Measurements from ENCODE around the gene SV2C.
"Not testable (repeated sequence)": the region's sequence is repeated elsewhere in the genome, so short reads cannot be mapped to it uniquely, and the experiment has no call there.

Gene SV2C

DNA sequence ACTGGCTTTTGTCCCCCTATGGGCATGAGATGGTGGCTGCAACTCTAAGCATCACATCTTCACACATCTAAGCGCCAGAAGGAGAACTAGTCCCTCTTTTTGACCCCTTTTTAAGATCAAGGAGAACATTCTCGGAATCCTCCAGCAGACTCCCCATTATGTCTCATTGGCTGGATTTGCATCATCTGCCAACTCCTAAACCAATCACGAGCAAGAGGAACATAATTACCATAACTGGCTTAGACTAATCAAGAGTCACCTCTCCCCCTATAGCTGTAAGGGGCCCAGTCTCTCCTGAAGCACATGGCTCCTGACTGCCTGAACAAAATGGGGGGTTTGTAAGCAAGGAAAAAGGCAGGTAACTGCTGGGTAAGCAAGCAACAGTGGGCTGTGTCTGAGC is 251.4 kb downstream of the SV2C start:
- no peak for DNase-seq (ENCODE audit: extremely low read depth in 1 of 2, low read depth in 1 of 2)

DNA sequence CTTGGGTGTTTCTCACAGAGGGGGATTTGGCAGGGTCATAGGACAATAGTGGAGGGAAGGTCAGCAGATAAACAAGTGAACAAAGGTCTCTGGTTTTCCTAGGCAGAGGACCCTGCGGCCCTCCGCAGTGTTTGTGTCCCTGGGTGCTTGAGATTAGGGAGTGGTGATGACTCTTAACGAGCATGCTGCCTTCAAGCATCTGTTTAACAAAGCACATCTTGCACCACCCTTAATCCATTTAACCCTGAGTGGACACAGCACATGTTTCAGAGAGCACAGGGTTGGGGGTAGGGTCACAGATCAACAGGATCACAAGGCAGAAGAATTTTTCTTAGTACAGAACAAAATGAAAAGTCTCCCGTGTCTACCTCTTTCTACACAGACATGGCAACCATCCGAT is 252.3 kb downstream of the SV2C start:
- not testable (repeated sequence) for DNase-seq (ENCODE audit: extremely low read depth in 1 of 2, low read depth in 1 of 2)

DNA sequence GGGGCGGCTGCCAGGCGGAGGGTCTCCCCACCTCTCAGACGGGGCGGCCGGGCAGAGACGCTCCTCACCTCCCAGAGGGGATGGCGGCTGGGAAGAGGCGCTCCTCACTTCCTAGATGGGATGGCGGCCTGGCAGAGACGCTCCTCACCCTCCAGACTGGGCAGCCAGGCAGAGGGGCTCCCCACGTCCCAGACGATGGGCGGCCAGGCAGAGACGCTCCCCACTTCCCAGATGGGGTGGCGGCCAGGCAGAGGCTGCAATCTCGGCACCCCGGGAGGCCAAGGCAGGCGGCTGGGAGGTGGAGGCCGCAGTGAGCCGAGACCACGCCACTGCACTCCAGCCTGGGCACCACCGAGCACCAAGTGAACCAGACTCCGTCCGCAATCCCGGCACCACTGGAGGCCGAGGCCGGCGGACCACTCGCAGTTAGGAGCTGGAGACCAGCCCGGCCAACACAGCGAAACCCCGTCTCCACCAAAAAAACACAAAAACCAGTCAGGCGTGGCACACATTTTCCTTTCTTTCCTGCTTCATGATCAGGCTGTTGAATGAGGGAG is 253.1 kb downstream of the SV2C start:
- not testable (repeated sequence) for DNase-seq (ENCODE audit: extremely low read depth in 1 of 2, low read depth in 1 of 2)

DNA sequence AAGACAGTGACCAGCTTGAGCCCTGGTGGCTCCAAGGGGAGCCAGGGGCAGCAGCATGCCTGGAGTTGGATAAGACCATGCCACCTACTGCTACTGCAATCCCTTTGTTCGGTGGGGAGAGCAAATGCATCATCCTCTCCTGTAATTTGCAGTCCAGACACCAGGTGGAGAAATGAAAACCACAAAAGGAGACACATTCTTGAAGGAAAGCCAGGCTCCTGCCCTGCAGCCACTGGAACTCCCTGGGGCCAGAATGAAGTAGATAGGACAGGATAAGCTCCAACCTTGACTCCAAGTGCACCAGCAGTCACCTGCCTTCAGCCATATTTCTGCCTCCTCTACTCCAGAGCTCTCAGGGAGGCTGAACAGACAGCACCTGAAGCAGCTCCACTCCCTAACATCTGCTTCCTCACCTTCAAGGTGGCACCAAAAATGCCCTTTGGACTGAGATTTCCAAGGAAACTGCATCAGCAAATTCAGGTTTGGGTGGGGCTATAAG is 254.8 kb downstream of the SV2C start:
- no peak for DNase-seq (ENCODE audit: extremely low read depth in 1 of 2, low read depth in 1 of 2)

DNA sequence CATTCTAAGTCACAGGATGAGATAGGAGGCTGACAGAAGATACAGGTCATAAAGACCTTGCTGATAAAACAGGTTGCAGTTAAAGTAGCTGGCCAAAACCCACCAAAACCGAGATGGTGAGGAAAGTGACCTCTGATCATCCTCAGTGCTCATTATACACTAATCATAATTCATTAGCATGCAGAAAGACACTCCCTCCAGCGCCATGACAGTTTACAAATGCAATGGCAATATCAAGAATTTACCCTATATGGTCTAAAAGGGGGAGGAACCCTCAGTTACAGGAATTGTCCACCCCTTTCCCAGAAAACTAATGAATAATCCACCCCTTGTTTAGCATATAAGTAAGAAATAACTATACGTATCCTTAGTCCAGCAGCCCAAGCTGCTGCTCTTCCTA is 256.7 kb downstream of the SV2C start:
- DNase-seq (ENCODE audit: extremely low read depth in 1 of 2, low read depth in 1 of 2) = no peak

DNA sequence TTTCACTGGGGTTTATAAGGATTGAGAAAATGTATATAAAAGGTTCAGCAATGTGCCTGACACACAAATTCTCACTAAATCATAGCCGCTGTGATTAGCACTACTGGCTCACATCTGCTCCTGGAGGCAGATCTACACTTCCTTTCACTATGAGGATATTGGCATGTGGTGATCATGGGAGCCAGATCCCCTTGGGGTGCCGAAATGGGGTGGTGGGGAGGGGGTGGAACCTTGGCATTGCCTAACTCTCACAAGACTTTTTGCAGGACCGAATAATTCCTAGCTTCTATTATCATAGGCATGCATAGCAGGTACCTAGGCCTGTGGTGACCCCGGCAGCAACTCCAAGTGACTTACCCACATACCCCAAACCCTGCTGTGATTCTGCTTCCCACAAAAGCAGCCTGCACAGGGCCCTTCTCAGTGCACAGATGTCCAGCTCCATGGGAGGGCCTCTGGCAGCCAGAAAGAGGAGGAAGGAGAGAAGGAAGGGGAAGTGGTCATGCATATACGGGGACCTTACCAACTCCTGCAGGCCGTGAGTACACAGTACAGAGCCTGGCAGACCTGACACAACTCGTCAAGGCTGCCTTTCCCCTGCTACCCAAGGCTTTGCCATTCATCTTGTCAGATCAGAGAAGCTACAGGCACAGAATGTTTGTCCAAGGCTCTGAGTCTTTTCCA is 258.6 kb downstream of the SV2C start:
- DNase-seq (ENCODE audit: extremely low read depth in 1 of 2, low read depth in 1 of 2) = no peak

DNA sequence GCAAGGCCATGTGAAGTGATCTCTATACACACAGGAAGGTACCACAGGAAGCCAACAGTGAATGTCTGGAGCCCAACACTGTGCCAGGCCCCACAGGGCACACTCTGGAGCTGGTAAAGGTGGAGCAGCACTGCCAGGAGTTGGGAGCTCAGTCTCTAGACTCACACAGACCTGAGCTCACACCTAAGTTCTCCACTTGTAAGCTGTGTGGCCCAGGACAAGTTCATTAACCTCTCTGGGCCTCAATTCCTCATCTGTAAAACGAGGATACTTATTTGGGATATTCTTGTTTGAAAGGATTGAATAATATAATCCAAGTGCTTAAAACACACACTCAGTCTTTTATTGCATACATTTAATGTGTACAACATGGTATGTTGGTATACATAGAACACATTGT is 259.3 kb downstream of the SV2C start:
- DNase-seq (ENCODE audit: extremely low read depth in 1 of 2, low read depth in 1 of 2) = no peak

DNA sequence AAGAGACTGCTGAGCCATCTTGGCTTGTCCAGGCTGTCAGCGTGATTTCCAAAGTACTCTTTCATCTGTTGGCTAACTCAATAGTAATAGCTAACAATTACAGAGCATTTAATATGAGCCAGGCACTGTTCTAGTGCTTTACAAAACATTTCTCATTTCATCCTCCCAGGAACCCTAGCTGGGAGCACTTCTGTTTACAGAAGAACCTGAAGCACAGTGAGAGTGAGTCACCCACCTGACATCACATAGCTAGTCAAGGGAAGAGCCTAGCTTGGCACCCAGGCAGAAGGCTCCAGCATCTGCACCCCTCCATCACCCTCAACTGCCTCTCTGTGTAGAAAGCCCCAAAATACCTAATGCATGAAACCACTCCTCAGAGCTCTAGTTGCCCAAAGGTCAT is 262.4 kb downstream of the SV2C start:
- no peak for DNase-seq (ENCODE audit: extremely low read depth in 1 of 2, low read depth in 1 of 2)

DNA sequence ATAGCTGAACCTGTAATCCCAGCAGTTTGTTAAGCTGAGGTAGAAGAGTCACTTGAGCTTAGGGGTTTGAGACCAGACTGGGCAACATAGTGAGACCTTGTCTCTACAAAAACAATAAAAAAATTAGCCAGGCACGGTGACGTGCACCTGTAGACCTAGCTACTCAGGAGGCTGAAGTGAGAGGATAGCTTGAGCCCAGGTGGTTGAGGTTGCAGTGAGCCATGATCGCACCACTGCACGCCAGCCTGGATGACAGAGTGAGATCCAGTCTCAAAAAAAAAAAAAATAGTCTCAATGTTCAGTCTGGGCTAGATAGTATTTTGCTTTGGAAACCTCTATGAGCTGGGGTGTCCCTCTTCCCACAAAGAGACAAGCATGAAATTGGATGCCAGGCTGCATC is 268.0 kb downstream of the SV2C start:
- DNase-seq (ENCODE audit: extremely low read depth in 1 of 2, low read depth in 1 of 2) = no peak

DNA sequence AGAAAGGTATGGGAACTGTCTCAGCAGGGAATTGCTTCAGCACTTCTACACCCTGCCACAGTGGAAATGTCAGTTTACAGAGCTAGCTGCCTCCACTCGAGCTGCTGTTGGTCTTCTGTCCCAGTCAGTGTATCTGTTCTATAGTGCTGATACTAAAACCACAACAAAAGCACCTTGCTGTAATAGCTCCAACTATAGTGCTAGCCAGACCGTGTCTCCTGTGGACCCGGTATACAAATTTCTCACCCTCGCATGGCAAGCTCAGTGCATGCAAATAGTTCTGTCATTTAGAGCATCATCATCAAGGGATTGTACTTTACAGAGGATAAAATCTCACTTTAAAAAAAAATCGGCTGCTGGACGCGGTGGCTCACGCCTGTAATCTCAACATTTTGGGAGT is 268.4 kb downstream of the SV2C start:
- no peak for DNase-seq (ENCODE audit: extremely low read depth in 1 of 2, low read depth in 1 of 2)

DNA sequence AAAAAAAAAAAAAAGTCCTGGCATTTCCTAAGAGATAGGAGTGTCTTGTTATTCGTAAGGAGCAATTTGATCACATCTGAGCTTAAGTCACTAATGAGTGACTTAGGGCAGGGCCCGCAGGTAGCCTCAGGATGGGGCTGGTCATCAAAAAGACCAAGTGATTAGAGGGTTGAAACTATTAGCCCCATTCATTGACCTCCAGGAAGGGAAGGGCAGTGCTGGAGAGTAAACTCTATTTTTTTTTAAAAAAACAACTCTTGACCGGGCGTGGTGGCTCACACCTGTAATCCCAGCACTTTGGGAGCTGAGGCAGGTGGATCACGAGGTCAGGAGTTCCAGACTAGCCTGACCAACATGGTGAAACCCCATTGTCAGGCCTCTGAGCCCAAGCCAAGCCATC is 273.7 kb downstream of the SV2C start:
- DNase-seq (ENCODE audit: extremely low read depth in 1 of 2, low read depth in 1 of 2) = no peak

DNA sequence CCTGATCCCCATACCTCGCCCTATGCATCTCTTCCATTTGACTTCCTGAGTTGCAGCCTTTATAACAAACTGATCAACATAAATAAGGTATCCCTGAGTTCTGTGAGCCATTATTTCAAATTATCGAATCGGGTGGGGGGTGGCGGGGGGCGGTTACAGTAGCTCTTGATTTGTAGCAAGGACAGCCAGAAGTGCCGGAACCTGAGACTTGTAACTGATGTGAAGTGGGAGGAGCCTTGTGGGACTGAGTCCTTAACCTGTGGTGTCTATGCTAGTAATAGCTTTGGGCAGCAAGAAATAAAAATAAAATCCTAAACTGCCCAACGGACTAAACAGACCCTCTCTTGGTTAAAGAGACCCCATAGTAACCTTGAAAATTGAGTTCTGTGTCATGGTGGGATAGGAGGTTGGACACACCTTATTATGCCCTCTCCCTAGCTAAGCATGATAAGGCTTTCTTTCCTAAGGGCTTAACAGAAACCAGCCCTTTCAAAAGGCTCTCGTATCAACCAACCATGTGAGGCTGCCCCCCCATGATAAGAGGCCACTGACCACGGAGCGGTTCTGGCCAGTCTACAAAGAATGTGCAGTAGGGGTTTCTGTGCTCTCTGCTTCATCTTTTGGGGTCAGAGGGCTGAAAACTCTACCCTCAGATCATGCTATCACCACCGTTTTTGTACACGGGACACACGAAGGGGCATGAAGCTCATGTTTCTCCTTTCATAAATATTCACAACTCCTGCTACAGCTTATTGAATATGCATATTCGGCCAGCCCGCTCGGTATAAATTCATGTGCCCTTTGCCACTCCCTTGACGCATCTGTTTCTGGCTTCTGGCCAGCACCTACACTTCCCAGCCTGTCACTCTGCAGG is 280.4 kb downstream of the SV2C start:
- no peak for DNase-seq (ENCODE audit: extremely low read depth in 1 of 2, low read depth in 1 of 2)

DNA sequence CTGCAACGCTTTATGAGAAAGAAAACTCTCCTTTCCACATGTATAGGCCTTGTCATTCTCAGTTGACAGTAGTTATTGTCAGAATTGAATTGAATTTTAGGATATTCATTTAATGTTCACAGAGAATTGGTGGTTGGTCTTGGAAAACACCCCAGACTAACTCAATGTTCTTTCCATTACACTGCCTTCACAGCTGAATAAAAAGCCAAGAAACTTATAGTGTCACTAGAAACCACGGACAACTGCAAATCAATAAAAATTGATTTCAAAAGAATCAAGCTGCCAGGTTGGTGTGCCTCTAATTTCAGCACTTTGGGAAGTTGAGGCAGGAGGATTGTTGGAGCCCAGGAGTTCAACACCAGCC is 281.0 kb downstream of the SV2C start:
- DNase-seq (ENCODE audit: extremely low read depth in 1 of 2, low read depth in 1 of 2) = no peak

DNA sequence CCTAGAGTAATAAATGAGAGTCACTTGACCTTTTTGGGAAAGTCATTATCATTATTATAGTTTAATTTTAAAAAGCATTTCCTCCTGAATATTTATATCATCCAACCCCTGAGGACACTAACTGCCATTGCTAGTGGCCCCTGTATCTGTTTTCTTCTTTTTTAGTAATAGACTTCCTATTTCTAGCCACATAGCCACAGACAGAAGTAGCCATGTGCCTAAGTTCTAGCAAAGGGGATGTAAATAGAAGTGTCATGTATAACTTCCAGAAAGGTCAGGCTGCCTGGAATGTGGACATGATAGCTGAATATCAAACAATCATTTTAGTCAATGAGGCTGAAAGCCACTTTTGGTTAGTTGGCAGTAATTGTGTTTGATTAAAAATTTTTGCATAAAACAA is 282.4 kb downstream of the SV2C start:
- no peak for DNase-seq (ENCODE audit: extremely low read depth in 1 of 2, low read depth in 1 of 2)

DNA sequence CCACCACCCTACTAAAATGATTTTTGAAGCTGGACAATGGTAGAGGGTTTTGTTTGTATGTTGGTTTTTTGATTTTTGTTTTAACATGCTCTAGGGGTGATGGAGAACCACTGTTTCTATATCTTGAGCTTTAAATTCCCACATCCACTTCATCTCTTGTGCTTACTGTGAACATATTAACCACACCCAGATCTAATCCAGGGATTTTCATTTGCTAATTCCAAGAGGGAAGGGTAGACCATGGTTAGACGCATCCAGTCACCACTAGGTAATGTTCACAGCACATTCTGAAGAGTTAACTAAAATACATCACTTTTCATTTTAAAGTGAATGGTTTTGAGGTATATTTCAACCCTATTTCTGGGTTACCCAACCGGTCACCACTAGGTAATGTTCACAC is 283.4 kb downstream of the SV2C start:
- DNase-seq (ENCODE audit: extremely low read depth in 1 of 2, low read depth in 1 of 2) = no peak

DNA sequence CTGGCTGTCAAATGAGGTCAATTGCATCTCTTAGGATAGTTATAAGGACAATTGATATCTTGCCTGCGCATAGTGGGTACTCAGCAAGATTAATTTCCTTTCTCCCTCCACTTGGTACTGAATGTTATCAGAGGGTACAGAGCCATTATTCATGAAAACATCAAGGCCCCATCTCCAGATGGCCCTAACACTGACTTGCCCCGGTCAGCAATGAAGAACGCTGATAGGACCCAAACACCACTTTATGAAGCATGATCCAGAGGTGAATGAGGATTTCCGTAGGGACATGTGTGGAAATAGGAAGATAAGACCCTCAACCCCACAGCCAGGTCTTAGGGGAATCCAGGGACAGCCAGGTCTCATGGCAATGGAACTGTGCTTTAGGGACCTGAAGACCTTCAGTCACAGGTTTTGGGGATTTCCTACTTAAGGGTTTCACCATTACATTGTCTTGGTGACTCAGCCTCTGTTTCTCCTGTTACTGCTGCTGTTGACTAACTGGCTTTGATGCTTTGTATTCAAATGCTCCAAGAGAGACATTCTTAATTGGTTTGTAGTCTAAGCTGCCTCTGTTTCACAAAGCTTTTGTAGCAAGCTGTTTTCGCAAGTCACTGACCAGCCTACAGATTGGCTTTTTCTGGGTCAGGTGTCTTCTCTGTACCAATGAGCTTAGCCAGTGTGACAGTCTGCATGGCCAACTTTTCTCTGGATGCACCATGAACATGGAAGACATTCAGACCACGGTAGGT is 284.6 kb downstream of the SV2C start:
- DNase-seq (ENCODE audit: extremely low read depth in 1 of 2, low read depth in 1 of 2) = peak in 1 of 2 donors; percentile 29

DNA sequence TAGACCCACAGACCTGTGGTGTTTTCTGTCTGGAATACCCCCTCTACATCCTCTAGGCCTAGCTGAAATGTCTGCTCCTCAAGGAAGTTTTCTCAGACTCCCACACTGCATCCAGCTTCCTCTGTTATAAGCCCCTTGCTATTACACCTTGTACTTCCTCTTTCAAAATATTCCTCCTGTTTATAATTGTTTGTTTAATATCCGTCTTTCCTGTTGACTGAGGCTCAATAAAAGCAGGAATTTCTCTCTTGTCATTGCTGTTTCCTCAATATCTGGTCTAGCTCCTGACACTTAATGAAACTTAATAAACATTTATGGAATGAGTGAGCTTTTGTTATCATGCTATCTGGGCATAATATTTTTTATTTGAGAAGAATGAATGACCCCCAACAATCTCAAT is 285.8 kb downstream of the SV2C start:
- DNase-seq (ENCODE audit: extremely low read depth in 1 of 2, low read depth in 1 of 2) = no peak

DNA sequence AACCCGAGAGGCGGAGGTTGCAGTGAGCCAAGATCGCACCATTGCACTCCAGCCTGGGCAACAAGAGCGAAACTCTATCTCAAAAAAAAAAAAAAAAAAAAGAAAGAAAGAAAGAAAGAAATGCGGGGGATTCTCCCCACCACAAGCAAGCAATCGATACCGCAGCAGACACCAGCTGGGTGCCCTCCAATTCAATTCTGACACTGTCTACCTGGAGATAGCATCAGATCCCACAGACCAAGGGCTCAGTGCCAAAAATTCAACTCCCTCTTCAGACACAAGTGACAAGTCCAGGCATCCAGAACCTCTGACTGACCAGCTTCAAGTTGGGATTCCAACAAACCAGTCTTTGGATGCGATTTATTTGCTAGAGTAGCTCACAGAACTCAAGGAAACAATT is 286.5 kb downstream of the SV2C start:
- DNase-seq (ENCODE audit: extremely low read depth in 1 of 2, low read depth in 1 of 2) = peak in 1 of 2 donors; percentile 32

DNA sequence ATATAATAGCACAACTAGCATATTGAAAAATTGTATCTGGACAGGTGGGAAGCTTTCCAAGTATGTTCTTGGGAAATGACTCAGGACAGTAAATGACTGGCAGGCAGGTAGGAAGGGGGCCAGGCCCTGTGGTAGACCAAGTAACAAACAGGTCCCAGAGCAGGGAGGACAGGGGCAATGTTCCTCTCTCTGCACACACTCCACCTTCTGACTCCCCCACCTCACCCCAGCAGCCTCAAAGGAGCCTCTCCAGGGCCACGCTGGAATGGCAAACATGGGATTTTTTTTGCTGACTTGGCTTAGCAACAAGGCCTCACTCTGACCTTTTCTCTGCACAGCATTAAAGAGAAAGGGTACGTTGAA is 288.8 kb downstream of the SV2C start:
- DNase-seq (ENCODE audit: extremely low read depth in 1 of 2, low read depth in 1 of 2) = no peak

DNA sequence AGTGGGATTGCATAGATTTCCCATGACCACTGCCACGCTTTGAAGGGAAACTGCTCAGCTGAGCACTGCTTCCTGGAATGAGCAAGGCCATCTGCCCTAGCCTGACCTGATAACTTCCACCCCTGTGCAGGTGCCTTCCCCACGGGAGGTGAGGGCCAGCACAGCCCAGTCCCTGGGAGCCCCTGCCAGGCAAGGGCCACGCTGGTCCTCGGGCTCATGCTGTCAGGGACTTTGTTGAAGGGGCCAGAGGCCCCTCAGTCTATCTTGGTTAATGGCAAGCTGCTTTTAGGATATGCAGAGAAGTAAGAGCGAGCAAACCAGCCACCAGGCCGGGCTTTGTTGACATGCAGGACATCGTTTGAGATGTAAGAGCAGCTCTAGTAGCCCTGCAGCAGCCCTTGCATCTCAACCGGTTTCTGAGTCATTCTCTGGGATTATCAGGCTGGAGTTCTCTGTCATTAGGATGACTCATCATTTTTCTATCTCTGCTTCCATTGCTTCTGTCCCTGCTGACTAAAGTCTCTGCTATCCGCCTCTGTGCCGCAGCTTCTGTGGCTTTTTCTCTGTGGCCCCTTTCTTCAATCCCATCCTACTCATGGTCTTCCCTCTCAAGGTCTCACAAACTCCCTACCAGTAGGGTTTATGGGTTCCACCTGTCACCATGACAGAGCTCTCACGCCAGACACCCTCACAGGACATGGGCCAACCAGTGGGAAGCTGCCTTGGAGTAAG is 289.3 kb downstream of the SV2C start:
- DNase-seq (ENCODE audit: extremely low read depth in 1 of 2, low read depth in 1 of 2) = no peak
